ENCODE measurements around the gene GPC5. TPM values are rescaled to one million over a fixed set of nuclear protein-coding genes. Genes with fewer than 3 reads are reported as not detected.

The GPC5 gene
- total and polyA plus RNA-seq, 7 donors: 0.23 TPM; not detected in 6

- Histone ChIP-seq H3K27me3 (ENCODE audit: insufficient read depth in 3 of 3, low read length in 2 of 3) (no peaks in the 10 kb centered on the region), H3K9me3 (no peaks in the 10 kb centered on the region), H3K36me3 (ENCODE audit: insufficient read depth in 1 of 2, low read depth in 1 of 2) (no peaks in the 10 kb centered on the region), H3K27ac (no peak overlapping the region), H3K4me1 (no peaks in the 10 kb centered on the region), H3K4me3 (no peak overlapping the region)
- intact Hi-C loops (cut with DNase I): no loop called here
- DNase-seq (no peak), ATAC-seq (no peak)
- TF ChIP-seq CTCF (IDR thresholded peaks at IDR 0.05): no peak
- WGBS, 3 donors: 77 to 88% (median 83%) methylated on average over 3 of the region's 3 CpGs
Observed at GRCh38 chr13:91878491-91878890, 480.1 kb downstream of the GPC5 start.

GRCh38 chr13:91879360-91879759 is 480.9 kb downstream of the GPC5 start:
- intact Hi-C loops (cut with DNase I): no loop called here
- DNase-seq: no peak
- Histone ChIP-seq H3K36me3 (ENCODE audit: insufficient read depth in 1 of 2, low read depth in 1 of 2) (no peaks in the 10 kb centered on the region), H3K27me3 (ENCODE audit: insufficient read depth in 3 of 3, low read length in 2 of 3) (no peaks in the 10 kb centered on the region), H3K27ac (no peak overlapping the region), H3K4me3 (no peak overlapping the region), H3K4me1 (no peaks in the 10 kb centered on the region), H3K9me3 (no peaks in the 10 kb centered on the region)
- no peak for ATAC-seq
- TF ChIP-seq CTCF (IDR thresholded peaks at IDR 0.05): no peak
- WGBS, 3 donors: 92 to 98% (median 93%) methylated on average over 2 of the region's 2 CpGs

- no peak overlapping the region for H3K27ac ChIP-seq
- H3K4me1 ChIP-seq: no peaks in the 10 kb centered on the region
- no peaks in the 10 kb centered on the region for H3K36me3 ChIP-seq (ENCODE audit: insufficient read depth in 1 of 2, low read depth in 1 of 2)
- no peak for TF ChIP-seq CTCF (IDR thresholded peaks at IDR 0.05)
- ATAC-seq (no peak), DNase-seq (no peak)
- no peaks in the 10 kb centered on the region for H3K27me3 ChIP-seq (ENCODE audit: insufficient read depth in 3 of 3, low read length in 2 of 3)
- no peaks in the 10 kb centered on the region for H3K9me3 ChIP-seq
- H3K4me3 ChIP-seq: no peak overlapping the region
- intact Hi-C loops (cut with DNase I): no loop called here
Observed at GRCh38 chr13:91882918-91883317, 484.5 kb downstream of the GPC5 start.

GRCh38 chr13:91889641-91890040 is 491.2 kb downstream of the GPC5 start:
- intact Hi-C loops (cut with DNase I): no loop called here
- Histone ChIP-seq H3K27ac (no peak overlapping the region), H3K27me3 (ENCODE audit: insufficient read depth in 3 of 3, low read length in 2 of 3) (no peaks in the 10 kb centered on the region), H3K4me1 (no peaks in the 10 kb centered on the region), H3K4me3 (no peak overlapping the region), H3K9me3 (no peaks in the 10 kb centered on the region), H3K36me3 (ENCODE audit: insufficient read depth in 1 of 2, low read depth in 1 of 2) (no peaks in the 10 kb centered on the region)
- TF ChIP-seq CTCF (IDR thresholded peaks at IDR 0.05): no peak
- WGBS, 3 donors: 84 to 94% (median 88%) methylated on average over 2 of the region's 2 CpGs
- ATAC-seq (no peak), DNase-seq (no peak)

GRCh38 chr13:91891141-91891540 is 492.7 kb downstream of the GPC5 start:
- DNase-seq: no peak
- no peaks in the 10 kb centered on the region for H3K36me3 ChIP-seq (ENCODE audit: insufficient read depth in 1 of 2, low read depth in 1 of 2)
- ATAC-seq: no peak
- H3K27me3 ChIP-seq (ENCODE audit: insufficient read depth in 3 of 3, low read length in 2 of 3): no peaks in the 10 kb centered on the region
- whole genome bisulfite sequencing, 3 donors: 59 to 71% (median 71%) methylated on average over 3 of the region's 3 CpGs
- no peaks in the 10 kb centered on the region for H3K4me1 ChIP-seq
- no peak overlapping the region for H3K4me3 ChIP-seq
- no peak for TF ChIP-seq CTCF (IDR thresholded peaks at IDR 0.05)
- no peak overlapping the region for H3K27ac ChIP-seq
- no peaks in the 10 kb centered on the region for H3K9me3 ChIP-seq
- intact Hi-C loops (cut with DNase I): no loop called here
